ENCODE results near the gene CDK11A.

The CDK11A gene

DNA sequence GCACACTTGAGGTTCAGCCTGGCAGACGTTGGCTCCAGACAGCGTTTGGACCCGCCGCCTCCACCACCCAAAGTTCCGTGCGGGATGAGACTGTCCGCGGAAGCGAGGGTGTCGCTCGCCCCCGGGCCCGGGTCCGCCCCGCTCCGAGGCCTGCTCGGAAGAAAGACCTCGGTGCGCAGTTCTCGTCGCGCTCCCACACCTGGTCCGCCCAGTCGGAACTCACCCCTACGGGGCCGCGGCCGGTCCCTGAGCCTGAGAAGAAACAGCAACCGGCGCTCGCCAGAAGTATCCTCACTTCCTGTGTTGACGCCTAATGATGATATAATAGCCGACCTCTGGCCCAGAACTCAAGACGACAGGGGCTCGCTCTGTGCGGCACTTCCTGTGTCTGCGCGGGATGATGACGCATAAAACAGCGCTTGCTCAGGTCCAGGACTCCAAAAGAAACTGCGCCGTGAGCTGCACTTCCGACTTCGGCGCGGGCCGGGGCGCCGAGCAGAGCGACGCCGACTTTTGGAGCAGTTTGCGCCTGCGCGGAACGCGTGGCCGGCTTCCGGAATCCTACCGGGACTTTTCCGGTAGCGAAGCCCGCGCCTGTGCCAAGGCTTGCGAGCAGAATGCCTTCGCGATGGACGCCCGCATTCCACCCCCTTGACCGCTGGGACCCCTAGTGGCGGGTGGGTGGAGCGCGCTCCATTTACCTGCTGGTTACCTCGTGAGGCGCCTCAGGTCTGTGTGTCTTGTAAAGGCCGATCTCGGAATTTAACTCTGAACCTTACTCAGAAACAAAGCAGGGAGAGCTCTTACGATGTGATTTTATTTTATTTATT, at the start of gene CDK11A:
TSS of gene CDK11A (minus strand) at position 323 of the 830 bp plus-strand sequence. CDS start 1,539 bp downstream, outside the sequence.
- peak; percentile 98 for DNase-seq (ENCODE audit: low spot score)

DNA sequence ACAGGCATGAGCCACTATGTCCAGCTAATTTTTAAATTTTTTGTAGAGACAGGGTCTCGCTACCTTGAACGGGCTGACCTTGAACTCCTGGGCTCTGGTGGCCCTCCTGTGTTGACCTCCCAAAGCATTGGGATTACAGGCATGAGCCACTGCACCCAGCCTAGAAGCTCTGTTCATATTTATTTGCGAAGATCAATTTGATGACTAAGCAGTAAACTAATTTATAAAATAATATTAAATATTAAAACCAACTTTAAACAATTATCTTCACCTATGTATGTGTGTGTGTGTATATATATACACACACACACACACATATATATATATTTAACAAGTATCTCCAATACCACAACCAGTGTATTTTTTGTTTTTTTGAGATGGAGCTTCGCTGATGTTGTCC, 49.7 kb upstream of the CDK11A start:
- no peak for DNase-seq (ENCODE audit: low spot score)

DNA sequence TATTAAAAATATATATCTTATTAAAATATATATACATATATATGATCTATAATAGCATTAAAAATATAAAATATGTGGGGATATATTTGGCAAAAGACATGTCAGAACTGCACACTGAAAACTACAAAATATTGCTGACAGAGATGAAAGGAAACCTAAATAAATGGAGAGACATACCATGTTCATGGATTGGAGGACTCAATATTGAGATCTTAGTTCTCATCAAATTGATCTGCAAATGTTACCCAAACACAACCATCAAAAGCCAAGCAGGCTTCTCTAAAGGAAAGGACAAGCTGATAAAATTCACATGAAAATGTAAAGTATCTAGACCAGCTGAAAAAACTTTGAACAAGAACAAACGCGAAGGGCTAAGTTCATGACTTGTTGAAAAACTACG, 46.9 kb upstream of the CDK11A start:
- no peak for DNase-seq (ENCODE audit: low spot score)

DNA sequence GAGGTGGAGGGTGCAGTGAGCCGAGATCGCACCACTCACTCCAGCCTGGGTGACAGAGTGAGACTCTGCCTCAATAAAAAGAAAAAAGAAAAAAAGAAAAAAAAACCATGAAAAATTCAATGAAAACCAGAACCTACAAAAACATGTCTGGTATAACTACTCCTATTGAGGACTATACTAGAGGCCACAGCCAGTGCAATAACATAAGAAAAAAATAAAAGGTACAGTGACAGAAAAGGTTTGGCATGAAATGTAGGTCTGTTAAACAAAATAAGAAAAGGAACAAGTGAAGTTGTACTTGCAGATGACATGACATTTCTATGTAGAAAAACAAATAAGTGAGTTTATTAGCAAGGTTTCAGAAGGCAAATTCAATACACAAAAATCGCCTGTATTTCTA, 45.9 kb upstream of the CDK11A start:
- DNase-seq (ENCODE audit: low spot score), result no peak

DNA sequence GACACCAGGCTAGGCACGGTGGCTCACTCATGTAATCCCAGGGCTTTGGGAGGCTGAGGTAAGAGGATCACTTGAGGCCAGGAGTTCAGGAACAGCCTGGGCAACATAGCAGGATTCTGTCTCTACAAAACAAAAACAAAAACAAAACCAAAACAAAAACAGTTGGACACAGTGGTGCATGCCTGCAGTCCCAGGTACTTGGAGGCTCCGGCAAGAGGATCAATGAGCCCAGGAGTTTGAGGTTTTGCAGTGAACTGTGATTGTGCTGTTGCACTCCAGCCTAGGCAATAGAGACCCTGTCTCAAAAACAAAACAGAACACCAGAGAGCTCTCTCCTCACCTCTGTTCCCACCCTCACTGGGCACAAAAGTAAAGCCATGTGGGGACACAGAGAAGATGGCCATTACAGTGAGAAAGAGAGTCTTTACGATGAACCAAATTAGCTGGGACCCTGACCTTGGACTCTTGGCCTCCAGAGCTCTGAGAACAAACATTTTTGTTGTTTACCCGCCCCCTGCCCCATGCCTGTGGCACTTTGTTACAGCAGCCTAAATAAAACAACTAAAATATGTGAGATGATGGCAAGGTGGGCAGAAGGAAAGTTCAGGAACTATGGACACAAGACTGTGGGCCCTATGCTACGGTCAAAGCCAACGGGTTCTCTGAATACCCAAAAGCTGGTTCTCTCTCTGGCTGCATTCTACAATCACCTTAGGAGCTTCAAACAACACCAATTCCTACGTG, 44.3 kb upstream of the CDK11A start:
- no peak for DNase-seq (ENCODE audit: low spot score)

DNA sequence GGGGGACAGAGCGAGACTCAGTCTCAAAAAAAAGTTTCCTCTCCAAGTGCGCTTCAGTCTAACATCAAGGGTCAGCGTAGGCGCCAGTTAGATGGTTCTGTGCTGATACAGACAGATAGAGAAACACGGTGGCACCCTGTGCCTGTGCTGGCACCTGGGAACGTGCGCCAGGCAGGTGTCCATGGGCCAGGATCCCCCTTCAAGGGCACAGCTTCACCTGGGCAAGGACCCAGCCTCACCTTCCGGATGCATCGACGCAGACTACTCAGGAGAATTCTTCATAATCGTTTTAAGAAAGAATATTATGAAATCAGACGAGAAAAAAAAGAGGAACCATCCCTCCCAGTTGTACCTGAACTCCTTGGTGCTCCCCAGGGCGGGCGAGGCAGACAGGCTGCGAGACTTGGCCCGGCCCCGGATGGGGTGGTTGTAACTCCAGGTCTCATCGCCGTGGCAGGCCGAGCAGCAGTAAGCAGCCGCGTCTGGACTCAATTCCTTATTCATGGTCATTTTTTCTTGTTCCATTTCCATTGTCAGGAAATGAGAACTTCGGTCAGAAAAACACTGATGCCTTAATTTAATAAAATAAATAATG, 40.8 kb upstream of the CDK11A start:
- no peak for DNase-seq (ENCODE audit: low spot score)

DNA sequence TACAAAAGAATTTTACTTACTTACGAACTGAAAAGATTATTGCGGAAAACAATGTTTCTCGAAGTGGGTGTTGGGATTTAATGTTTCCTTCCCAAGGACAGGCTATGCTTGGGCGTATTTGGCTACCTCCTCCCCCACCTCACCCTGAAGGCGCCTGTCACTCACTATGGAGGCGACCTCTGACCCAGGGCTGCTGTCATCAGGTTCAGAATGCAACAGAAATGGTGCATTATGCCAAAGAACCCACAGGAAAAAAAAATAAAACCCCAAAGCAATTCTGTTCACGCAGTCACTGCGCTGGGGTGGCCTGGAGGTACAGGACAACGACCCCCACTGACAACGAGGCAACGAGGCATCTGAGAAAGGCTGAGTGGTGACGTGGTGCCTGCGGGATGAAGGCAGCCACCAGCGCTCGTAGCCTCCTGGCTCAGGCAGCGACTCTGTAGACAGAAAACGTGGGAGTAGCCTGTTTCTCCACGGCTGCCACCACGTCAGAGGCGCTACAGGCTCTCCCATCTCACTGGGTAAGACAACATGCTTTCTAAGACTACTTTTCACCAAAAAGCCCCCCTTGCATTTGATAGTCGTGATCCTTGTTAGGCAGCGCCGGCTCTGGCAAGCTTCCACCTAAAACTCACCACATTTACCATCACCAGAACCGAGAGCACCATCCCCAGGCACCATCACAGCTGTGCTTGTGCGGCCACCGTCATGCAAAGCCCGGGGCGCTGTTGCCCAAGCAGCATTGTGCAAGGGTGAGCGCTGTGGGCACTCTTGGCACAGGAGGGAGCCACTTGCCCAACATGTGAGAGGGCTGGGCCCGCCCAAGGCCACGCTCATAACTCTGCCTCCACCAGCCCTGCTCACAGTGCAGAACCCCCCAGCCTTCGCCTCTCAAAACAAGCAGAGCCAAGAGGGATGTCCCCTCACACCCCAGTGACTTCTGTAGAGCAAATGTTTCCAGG, 39.8 kb upstream of the CDK11A start:
- DNase-seq (ENCODE audit: low spot score), result no peak

DNA sequence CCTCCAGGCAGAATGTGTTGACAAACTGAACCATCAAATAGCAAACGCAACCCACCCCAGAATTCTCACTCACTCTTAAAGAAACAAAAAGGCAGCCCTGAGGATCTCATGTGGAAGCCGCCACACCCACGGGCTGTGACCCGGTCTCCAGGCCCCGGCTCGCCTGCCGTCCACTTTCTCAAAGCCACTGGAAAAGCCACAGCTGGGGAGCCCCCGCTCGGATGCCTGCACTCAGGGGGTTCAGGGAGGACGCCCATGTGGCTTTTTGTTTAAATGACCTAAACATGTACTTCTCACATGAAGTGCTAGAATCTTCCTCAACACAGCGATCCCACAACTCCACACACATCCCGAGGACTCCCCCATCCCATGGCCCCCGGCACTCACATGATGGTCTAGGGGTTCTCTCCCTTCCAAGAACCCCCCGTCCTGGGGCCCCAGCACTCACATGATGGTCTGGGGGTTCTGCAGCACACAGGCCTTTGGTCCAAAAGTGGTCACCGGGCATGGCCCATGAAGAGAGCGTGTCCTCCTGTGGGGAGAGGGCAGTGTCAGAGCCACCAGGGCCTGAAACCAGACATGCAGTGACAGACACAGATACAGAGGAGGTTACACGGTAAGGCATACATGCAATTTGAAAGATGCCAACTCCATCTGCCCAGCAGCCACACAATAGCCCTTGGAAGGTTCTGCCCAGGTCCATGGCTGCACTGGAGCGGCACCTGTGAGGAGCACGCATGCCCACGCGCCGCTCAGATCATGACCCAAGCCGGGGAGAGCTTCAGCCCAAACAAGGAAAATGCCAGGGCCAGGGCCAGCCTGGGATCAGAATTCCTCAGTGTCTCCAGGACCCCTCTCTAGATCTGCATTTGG, 37.6 kb upstream of the CDK11A start:
- DNase-seq (ENCODE audit: low spot score), result no peak

DNA sequence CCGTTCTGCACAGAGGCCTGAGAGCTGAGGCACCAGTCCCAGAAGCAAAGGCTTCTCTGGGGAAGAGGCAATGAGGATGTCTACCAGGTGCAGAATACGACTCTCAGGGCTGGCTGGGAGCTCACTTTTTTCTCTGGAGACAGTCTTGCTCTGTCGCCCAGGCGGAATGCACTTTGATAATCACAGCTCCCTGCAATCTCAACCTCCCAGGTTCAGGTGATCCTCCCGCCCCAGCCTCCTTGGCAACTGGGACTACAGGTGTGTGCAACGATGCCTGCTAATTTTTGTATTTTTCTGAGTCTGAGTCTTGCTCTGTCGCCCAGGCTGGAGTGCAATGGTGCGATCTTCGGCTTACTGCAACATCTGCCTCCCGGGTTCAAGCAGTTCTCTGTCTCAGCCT, 36.6 kb upstream of the CDK11A start:
- DNase-seq (ENCODE audit: low spot score), result no peak

DNA sequence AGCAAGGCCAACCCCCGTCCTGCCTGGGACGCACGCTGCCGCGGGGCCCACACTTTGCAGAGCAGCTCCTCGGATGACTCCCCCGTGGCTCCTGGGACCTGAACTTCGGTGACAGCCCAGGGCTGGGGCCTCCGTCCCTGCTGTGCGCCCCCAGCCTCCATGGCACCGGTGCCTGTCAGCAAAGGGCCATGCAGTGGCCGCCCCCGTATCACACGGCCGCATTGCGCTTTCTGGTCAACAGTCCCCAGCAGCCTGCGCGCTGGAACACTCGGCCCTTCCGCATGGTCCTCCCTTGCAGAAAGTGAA, 36.1 kb upstream of the CDK11A start:
- no peak for DNase-seq (ENCODE audit: low spot score)

DNA sequence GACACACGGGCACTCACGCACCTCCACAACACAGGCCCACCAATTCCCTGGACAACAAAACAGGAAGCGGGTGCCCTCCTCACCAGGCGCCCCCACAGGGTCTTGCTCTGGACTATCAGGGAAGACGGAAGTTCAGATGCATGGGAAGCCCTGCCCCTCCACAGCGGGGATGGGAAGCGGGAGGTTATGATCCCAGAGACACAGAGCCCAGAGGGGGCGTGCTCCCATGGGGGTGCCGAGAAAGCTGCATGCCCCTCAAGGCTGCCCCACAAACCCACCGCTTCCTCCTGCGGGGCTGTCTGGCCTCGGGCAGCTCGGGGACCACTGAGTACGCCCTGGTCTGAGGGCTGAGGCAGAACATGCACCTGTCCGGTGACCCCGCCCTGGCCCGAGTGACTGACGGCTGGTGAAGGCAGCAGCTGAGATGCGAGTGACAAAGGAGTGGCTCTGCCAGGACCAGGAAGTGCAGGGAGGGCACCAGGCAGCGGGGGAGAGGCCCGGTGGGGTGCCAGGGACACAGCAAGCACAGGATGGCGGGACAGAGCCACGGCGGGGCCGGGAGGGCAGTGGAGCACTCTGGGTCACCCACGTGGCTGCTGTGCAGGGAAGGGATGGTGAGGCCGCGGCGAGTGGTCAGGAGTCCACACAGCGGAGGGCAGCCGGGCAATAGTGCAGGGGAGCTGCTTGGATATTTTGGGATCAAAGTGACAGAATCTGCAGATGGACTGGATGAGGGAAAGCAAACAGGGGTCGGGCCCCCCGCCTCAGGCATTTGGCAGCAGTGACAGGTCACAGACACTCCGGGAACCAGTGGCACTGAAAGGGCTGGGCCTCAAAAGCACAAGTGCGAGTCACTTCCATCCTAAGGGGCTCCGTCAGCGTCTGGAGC, 35.5 kb upstream of the CDK11A start:
- DNase-seq (ENCODE audit: low spot score), result no peak

DNA sequence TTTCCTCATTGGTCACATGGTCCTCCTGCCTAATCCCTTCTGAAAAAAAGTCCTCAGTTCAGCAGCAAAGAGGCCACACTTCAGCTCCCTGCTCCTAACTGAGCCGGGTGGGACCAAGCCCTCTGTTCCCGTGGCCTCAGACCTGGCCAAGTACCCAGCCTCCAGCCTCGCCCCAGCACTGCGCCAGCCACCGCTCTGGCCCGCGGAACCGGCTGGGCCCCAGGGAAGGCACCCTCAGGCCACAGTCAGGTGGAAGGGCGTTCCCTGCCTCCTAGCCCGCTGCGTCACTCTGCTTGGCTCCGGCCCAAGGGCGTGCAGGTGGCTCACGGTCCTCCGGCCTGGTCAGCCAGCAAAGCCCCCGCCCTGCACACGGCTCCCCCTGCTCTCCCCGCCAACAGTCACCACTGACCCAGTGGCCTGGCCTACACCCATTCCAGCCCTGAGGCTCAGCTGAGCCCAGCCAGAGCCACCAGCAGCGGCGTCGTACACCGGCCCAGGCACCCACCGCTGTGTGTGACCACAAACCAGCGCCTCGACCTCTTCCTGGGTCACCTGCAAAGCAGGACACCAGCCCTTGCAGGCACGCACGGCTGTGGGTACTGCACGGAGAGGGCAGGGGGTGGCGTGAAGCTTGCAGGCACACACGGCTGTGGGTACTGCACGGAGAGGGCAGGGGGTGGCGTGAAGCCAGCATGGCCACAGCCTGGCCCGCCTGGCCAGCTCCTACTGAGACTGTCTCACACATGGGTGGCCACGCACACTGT, 34.7 kb upstream of the CDK11A start:
- no peak for DNase-seq (ENCODE audit: low spot score)

DNA sequence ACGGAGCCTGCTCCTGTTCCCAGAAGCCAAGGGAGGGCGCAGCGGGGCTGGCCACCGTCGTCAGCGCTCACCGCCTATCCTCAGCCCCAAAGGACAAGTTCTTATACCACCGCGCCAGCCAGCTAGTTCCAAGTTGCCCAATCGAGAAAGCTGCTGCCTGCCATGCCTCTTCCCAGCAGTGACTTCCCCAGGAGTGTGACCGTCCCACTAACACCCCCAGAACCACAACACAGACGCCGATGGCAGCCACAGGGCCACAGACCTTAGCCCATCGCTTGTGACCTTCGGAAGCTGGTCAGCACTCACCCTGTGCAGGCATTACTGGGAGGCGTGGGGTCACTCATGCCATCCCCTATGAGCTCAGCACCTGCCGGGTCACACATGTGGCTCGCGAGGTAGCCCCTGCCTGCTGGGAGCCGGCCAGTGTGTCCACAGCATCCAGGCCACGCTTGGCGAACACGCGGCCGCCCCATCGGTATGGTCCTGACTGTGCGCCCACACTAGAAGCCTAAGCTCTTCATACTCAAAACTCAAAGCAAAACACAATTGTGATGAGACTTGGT, 34.0 kb upstream of the CDK11A start:
- DNase-seq (ENCODE audit: low spot score), result no peak

DNA sequence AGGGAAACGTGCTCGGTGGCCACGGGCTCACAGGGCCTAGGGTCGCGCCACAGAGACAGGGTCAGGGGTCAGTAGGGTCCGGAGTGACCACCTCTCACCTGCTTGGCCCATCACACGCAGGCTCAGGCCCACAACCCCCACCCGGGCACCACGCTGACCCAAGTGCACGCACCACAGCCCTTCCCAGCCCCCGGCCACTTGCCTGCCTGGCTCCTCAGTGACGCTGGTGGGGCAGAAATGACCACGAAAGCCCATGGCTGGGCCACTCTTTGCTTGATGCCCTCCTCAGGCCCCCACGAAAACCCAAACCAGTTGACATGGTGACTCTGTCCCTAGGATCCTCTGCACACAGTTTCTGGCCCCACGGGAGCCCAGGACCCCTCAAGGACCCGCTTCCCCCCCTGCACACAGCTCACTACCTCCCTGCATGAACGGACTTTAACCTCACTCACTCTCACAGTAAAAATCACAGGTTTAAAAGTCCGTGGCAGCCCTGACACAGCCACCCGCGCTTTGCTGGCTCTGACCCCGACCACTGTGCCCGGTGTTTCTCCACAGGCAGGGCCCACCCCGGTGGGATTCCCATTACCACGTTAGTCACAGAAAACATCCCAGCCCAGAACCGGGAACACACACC, 33.4 kb upstream of the CDK11A start:
- DNase-seq (ENCODE audit: low spot score), result no peak

DNA sequence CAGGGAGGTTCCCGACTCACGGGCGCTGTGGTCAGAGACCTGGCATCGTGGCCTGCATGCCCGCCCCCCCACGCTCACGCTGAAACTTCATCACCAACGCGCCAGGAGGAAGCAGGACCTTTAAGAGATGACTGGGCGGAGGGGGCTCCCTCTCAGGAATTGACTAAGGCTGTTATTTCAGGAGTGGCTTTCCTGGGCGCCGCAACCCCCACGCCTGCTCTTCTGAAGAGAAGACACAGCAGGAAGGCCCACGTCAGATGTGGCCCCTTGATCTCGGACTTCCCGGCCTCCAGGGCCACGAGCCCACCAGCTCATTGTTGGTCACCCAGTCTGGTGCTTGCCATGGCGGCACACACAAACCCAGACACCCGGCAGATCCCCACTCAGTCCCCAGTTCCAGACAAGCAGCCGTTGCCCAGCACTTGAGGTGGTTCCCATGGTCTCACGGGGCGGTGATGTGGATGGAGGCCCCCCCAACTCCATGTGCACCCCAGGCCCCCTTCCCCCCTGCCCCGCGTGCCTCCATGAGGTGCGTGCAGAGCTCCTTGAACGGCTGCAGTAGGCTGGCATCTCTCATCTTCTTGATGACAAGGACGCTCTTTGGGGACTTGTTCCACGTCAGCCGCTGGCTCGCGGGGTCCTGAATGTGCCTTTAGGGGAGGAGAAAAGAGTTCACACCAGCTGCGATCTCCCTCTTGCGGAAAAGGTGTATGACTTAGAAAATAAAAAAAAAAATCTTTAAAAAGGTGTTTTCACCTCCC, 32.7 kb upstream of the CDK11A start:
- DNase-seq (ENCODE audit: low spot score), result no peak

DNA sequence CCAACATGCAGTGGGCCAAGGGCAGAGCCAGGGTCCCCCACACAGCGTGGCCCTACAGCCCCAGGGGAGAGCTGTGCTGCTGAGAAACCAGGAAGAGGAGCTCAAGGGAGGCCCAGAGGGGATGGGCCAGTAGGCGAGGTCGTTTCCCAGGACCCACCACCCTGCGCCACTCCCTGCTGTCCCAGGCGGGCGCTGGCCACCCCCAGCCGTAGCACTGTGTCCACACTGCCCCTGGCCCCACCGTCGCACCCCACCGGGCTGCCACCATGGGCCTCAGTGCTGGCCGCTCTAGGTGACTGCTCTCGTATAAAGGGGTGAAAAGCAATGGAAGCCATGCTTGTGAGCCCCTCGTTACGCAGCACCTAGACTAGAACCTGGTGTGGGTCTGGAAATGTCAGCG, 31.7 kb upstream of the CDK11A start:
- no peak for DNase-seq (ENCODE audit: low spot score)

DNA sequence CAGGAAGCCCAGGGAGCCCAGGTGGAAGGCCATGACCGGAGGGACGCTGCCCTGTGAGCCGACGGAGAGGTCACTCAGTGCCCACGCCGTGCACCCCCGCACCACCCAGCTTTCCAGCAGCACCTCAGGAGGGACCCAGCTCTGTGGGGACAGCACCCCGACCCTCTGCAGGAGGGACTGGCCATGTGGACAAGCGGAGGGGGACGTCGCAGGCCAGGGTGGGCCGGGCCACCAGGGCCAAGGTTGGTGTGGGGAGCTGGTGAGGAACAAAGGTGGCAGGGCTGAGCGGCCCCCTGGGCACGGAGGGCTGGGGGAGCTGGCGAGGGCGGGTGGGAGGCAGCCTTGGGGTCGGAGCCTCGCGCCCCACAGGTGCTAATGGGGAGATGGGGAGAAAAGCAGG, 31.3 kb upstream of the CDK11A start:
- no peak for DNase-seq (ENCODE audit: low spot score)
